Neural progenitor cell (in vitro differentiated cells): ENCODE measurements around the gene KIF3B. TPM values are rescaled to one million over a fixed set of nuclear protein-coding genes. Genes with fewer than 3 reads are reported as not detected.

Experiments
- DNase-seq: peaks from one replicate; pipeline ENCODE4 v3.0.0-alpha.2; 2016; ENCODE audit warnings: low spot score
- H2AFZ ChIP-seq: fragments of 200-600 bp; sonication (generic); replicated peaks from 2 replicates; pipeline ENCODE4 v1.6.1; 2016; ENCODE audit warnings: antibody characterized with exemption
- H3F3A ChIP-seq: fragments of 200-600 bp; sonication (generic); 2 replicates; pipeline ENCODE4 v1.6.1; 2016; ENCODE audit warnings: antibody characterized with exemption, low read depth
- H3K27ac ChIP-seq: fragments of 200-600 bp; sonication (generic); 2 replicates; pipeline ENCODE4 v1.5.1; 2016; ENCODE audit warnings: mild to moderate bottlenecking
- H3K27me3 ChIP-seq: fragments of 200-600 bp; sonication (generic); 2 replicates; pipeline ENCODE4 v1.6.1; 2016; ENCODE audit warnings: mild to moderate bottlenecking, moderate library complexity
- H3K36me3 ChIP-seq: fragments of 200-600 bp; sonication (generic); 2 replicates; pipeline ENCODE4 v1.5.1; 2016
- H3K4me1 ChIP-seq: fragments of 200-600 bp; sonication (generic); 2 replicates; pipeline ENCODE4 v1.6.1; 2016; ENCODE audit warnings: mixed run types
- H3K4me2 ChIP-seq: fragments of 200-600 bp; sonication (generic); 2 replicates; pipeline ENCODE4 v1.6.1; 2016
- H3K4me3 ChIP-seq: fragments of 200-600 bp; sonication (generic); 2 replicates; pipeline ENCODE4 v1.5.1; 2016
- H3K79me2 ChIP-seq: fragments of 200-600 bp; sonication (generic); 2 replicates; pipeline ENCODE4 v1.6.1; 2016; ENCODE audit warnings: low read depth
- H3K9ac ChIP-seq: fragments of 200-600 bp; sonication (generic); 2 replicates; pipeline ENCODE4 v1.6.1; 2016
- H3K9me3 ChIP-seq: fragments of 200-600 bp; sonication (generic); 2 replicates; pipeline ENCODE4 v1.5.1; 2016; ENCODE audit warnings: low read depth
- H4K20me1 ChIP-seq: fragments of 200-600 bp; sonication (generic); 2 replicates; pipeline ENCODE4 v1.6.1; 2016; ENCODE audit warnings: low read depth
- H3K27ac Mint-ChIP-seq: 3 replicates; pipeline ENCODE4 v1.8.0; 2021; ENCODE audit warnings: mixed read lengths
- H3K27me3 Mint-ChIP-seq: 2 replicates; pipeline ENCODE4 v1.8.0; 2022; ENCODE audit warnings: low read depth, mild to moderate bottlenecking, inconsistent platforms, moderate library complexity, mixed read lengths; ENCODE audit not compliant: insufficient read depth
- H3K36me3 Mint-ChIP-seq: 3 replicates; pipeline ENCODE4 v1.8.0; 2021; ENCODE audit warnings: mixed read lengths
- H3K4me1 Mint-ChIP-seq: 3 replicates; pipeline ENCODE4 v1.8.0; 2021; ENCODE audit warnings: mixed read lengths
- H3K4me3 Mint-ChIP-seq: 3 replicates; pipeline ENCODE4 v1.8.0; 2021; ENCODE audit warnings: mild to moderate bottlenecking, moderate library complexity, mixed read lengths
- H3K9me3 Mint-ChIP-seq: 3 replicates; pipeline ENCODE4 v1.8.0; 2020; ENCODE audit warnings: mixed read lengths
- EZH2 ChIP-seq: fragments of 200-600 bp; sonication (generic); IDR thresholded peaks from 2 replicates; pipeline ENCODE4 v1.6.1; 2017; ENCODE audit warnings: antibody characterized with exemption, mild to moderate bottlenecking, moderate library complexity
- EZH2phosphoT487 ChIP-seq: fragments of 200-600 bp; sonication (generic); IDR thresholded peaks from 2 replicates; pipeline ENCODE4 v1.6.1; 2017; ENCODE audit warnings: antibody characterized with exemption
- total RNA-seq: library from RNA; depleted of rRNA; stranded (reverse); fragments of >200 nt; gene quantifications from 2 replicates; pipeline ENCODE4 v1.2.3, GENCODE V29; 2015; ENCODE audit warnings: low replicate concordance
- TF ChIP-seq, protein P1 (sequence below): fragments of 200-600 bp; sonication (generic); IDR thresholded peaks from 2 replicates; pipeline ENCODE4 v1.5.1; 2017; ENCODE audit warnings: antibody characterized with exemption, mild to moderate bottlenecking

KIF3B gene
- total RNA-seq, 1 donor from 2014 or later: 16.8 TPM

DNA sequence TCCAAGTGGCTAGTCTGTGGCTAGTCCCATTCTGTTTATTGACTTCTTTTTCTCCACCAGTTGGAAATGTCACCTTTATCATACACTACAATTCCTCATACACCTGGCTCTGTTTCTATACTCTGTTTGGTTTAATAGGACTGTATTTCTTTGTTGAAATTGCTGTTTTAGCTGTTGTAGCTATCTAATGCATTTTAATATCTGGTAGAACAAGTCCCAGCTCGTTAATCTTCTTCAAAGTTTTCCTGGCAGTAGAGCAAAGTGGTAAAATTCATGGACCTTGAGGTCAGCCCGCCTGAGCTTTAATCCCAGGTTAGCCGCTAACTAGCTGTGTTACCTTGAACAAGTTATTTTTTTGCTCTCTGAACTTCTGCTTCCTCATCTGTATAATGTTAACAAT lies 70.8 kb downstream of the KIF3B start:
- TF ChIP-seq EZH2phosphoT487 (no peak), EZH2 (no peak)
- TF ChIP-seq, protein P1, sequence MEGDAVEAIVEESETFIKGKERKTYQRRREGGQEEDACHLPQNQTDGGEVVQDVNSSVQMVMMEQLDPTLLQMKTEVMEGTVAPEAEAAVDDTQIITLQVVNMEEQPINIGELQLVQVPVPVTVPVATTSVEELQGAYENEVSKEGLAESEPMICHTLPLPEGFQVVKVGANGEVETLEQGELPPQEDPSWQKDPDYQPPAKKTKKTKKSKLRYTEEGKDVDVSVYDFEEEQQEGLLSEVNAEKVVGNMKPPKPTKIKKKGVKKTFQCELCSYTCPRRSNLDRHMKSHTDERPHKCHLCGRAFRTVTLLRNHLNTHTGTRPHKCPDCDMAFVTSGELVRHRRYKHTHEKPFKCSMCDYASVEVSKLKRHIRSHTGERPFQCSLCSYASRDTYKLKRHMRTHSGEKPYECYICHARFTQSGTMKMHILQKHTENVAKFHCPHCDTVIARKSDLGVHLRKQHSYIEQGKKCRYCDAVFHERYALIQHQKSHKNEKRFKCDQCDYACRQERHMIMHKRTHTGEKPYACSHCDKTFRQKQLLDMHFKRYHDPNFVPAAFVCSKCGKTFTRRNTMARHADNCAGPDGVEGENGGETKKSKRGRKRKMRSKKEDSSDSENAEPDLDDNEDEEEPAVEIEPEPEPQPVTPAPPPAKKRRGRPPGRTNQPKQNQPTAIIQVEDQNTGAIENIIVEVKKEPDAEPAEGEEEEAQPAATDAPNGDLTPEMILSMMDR: no peak
- Mint-ChIP-seq H3K36me3 (no peaks in the 10 kb centered on the region), H3K27me3 (no peaks in the 10 kb centered on the region), H3K4me1 (peaks cover 19% of the 10 kb centered on the region), H3K9me3 (no peaks in the 10 kb centered on the region), H3K27ac (no peak overlapping the region), H3K4me3 (no peak overlapping the region)
- Histone ChIP-seq H3K27me3 (no peaks in the 10 kb centered on the region), H3K4me2 (no peak overlapping the region), H3K9ac (no peak overlapping the region), H3K36me3 (no peaks in the 10 kb centered on the region), H3K27ac (no peak overlapping the region), H3F3A (peaks cover 17% of the 10 kb centered on the region), H3K79me2 (no peaks in the 10 kb centered on the region), H3K4me1 (peaks cover 12% of the 10 kb centered on the region), H2AFZ (no peak overlapping the region), H4K20me1 (no peaks in the 10 kb centered on the region), H3K9me3 (no peaks in the 10 kb centered on the region), H3K4me3 (no peak overlapping the region)
- no peak for DNase-seq

DNA sequence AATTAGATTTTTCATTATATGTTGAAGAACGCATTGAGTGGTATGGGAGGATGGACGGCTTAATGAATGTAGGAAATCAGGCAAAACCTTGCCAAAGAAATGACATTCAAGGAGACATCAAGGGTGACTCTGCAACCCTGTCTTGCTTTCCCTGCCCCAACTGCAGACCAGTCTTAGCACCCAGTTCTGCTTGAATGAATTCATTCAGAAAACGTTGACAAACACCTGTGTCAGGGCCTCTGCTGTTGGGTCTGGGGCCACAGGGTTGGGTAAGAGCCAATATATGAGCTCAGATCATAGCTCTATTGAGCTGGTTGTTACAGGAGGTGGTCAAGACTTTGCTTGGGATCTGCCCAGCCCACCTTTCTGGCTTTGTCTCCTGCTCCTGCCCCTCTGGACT lies 73.0 kb downstream of the KIF3B start:
- H3K4me3 ChIP-seq: no peak overlapping the region
- H3K9ac ChIP-seq: no peak overlapping the region
- H3K36me3 Mint-ChIP-seq: no peaks in the 10 kb centered on the region
- H3K4me1 Mint-ChIP-seq: peaks cover 4% of the 10 kb centered on the region
- H2AFZ ChIP-seq: no peak overlapping the region
- no peaks in the 10 kb centered on the region for H3K79me2 ChIP-seq
- H3K4me3 Mint-ChIP-seq: no peak overlapping the region
- H3K9me3 Mint-ChIP-seq: no peaks in the 10 kb centered on the region
- TF ChIP-seq EZH2 (no peak), EZH2phosphoT487 (no peak)
- TF ChIP-seq, protein P1: no peak
- no peaks in the 10 kb centered on the region for H4K20me1 ChIP-seq
- no peaks in the 10 kb centered on the region for H3K36me3 ChIP-seq
- no peaks in the 10 kb centered on the region for H3K4me1 ChIP-seq
- H3K27me3 Mint-ChIP-seq: no peaks in the 10 kb centered on the region
- peaks cover 5% of the 10 kb centered on the region for H3K27me3 ChIP-seq
- no peak for DNase-seq
- no peak overlapping the region for H3K4me2 ChIP-seq
- H3K27ac Mint-ChIP-seq: peak overlapping the region; percentile 46
- H3F3A ChIP-seq: peaks cover 4% of the 10 kb centered on the region
- H3K9me3 ChIP-seq: no peaks in the 10 kb centered on the region
- H3K27ac ChIP-seq: no peak overlapping the region

DNA sequence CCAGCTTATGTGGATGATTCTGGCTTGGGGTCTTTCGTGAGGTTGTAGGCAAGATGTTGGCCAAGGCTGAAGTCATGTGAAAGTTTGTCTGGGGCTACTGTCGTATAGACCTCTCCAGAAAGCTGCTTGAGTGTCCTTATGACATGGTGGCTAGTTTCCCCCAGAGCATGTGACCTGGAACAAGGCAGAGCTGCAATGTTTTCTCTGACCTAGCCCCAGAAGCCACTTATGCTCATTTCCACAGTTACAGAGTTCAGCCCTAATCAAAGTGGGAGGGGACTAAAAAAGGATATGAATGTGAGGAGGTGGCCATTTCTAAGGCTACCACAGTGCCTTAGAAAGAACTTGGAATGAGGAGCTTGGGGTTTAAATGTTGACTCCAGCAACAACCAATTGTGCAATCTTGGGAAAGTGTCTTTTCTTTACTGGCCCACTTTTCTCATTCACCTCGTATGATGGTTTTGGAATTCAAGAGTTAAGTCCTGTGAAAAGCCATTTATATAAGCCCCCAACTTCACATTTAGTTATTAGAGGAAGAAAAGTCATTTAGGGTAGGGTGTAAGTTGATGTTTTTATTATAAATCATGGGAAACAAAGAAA lies 74.8 kb downstream of the KIF3B start:
- Histone ChIP-seq H3K4me3 (no peak overlapping the region), H2AFZ (no peak overlapping the region), H3F3A (no peaks in the 10 kb centered on the region), H3K9ac (no peak overlapping the region), H3K27me3 (peaks cover 5% of the 10 kb centered on the region), H3K27ac (no peak overlapping the region), H3K9me3 (no peaks in the 10 kb centered on the region), H4K20me1 (no peaks in the 10 kb centered on the region), H3K36me3 (no peaks in the 10 kb centered on the region), H3K79me2 (no peaks in the 10 kb centered on the region), H3K4me2 (no peak overlapping the region), H3K4me1 (no peaks in the 10 kb centered on the region)
- TF ChIP-seq, protein P1: no peak
- no peak for TF ChIP-seq EZH2phosphoT487
- TF ChIP-seq EZH2: no peak
- Mint-ChIP-seq H3K9me3 (no peaks in the 10 kb centered on the region), H3K27me3 (no peaks in the 10 kb centered on the region), H3K27ac (no peak overlapping the region), H3K4me1 (peaks cover 10% of the 10 kb centered on the region), H3K36me3 (no peaks in the 10 kb centered on the region), H3K4me3 (peak overlapping the region; percentile 17)
- no peak for DNase-seq
